ENCODE measurements around the gene TP53I13.

GRCh38 chr17:29595107-29595942 lies 26.8 kb downstream of the TP53I13 start:
- no peak for TF ChIP-seq CSRNP3 (CRISPR knock-in tag; IDR thresholded peaks at IDR 0.05)
- no peak for TF ChIP-seq PATZ1 (CRISPR knock-in tag; IDR thresholded peaks at IDR 0.05; ENCODE audit: borderline replicate concordance)
- no peak for TF ChIP-seq ISL1 (CRISPR knock-in tag; IDR thresholded peaks at IDR 0.05)
- TF ChIP-seq ZC3H10 (CRISPR knock-in tag; IDR thresholded peaks at IDR 0.05): no peak
- TF ChIP-seq ZFP30 (CRISPR knock-in tag; IDR thresholded peaks at IDR 0.05): no peak
- TF ChIP-seq GLIS3 (CRISPR knock-in tag; IDR thresholded peaks at IDR 0.05): no peak
- no peak for TF ChIP-seq SNAI2 (CRISPR knock-in tag; IDR thresholded peaks at IDR 0.05)
- TF ChIP-seq ZNF8 (CRISPR knock-in tag; IDR thresholded peaks at IDR 0.05): no peak
- no peak for TF ChIP-seq PPARA (CRISPR knock-in tag; IDR thresholded peaks at IDR 0.05; ENCODE audit: borderline replicate concordance)

Measured in SK-N-SH treated with all-trans-retinoic acid at 6 μM for 48 hours (cell line).